Activated naive CD4-positive, alpha-beta T cell treated with anti-CD3 and anti-CD28 coated beads, Interleukin-2, amount 50 U/mL, for 16 hours (primary cell): Measurements from ENCODE around the gene SFMBT2.
"Not testable (repeated sequence)": the region's sequence is repeated elsewhere in the genome, so short reads cannot be mapped to it uniquely, and the experiment has no call there.

Experiments
- DNase-seq: peaks from one replicate; pipeline ENCODE4 v3.0.0-alpha.2; 2020

The SFMBT2 gene

DNA sequence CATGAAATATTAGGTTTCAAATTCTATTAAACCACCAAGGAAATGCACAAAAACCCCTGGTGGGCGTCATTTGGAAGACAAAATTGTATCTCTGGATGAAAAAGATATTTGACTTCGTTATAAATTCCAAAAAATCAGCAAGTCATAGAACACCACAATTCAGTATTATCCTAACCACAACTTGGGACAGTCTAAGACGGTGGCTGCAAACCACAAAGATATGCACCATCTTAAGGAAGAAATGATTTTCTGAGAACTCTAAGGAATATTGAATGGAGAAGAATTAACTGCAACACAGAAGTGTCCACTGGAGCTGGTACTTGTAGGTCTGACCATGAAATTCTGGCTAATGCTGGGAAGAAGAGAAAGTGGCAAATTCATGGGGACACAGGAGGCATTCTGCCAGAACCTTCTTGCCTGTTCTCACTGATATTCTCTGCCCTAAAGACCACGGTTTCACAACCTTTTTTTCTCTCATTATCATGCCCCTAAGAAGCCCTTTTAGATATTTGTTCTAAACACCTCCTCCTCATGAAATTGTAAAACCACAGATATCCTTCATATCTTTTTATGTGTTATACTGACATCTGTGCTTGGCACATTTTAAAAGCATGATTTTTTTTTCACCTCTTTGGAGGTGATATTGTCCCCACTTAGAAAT is 92.9 kb downstream of the SFMBT2 start:
- DNase-seq, result no peak

DNA sequence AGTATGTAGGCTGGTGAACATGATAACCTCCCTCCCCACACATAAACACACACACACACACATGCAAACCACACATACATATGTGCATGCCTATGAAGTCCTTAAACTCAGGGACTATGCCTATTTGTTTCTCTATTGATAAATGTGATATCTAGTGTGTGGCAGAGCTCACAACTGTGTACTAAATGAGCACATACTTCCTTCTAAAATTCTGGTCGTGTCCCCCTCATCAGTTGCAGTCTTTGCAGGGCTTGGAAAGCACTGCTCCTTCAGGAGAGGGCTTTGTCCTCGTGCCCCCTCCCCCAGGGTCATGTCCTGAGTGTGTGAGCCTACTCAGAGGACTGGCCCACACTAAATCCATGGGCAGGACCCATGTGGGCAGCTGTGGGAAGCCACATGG is 94.0 kb downstream of the SFMBT2 start:
- DNase-seq, result no peak

DNA sequence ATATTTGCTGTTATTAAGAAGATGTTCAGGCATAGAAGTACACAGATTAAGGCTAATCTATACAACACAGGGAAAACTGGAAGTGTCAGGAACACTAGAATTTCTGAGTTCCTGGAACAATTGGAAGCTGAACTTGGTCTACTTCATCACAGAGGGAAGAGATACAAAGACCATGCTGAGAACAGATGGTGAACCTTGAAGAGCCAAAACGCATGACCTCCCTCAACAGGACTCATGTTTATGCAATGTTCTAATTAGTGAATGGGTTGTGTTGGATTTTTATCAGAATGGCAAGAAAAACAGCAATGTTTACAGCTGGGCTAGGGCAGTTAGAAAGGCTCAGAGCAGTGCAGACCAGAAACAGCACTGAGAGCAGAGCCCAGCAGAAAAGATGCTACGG is 94.9 kb downstream of the SFMBT2 start:
- no peak for DNase-seq

- no peak for DNase-seq
These were observed 96.7 kb downstream of the SFMBT2 start for GRCh38 chr10:7314170-7314569.

DNA sequence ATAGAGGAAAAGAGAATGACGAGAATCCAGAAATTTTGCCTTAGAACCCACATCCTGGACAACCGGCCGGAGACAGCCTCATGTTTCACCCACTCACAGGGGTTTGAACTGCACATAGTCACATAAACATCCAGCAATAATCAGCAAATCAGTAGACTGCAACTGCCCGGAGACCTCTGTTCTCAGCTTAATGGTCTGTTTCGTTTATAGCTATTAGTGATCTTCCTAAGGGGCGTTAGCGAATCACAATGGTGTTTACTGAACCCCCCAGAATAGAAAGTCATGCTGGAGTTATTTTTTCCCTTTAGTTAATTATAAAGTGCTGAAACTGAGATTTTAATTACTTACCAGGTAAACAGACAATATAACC is 98.4 kb downstream of the SFMBT2 start:
- no peak for DNase-seq

- not testable (repeated sequence) for DNase-seq
These were observed 98.9 kb downstream of the SFMBT2 start for GRCh38 chr10:7311850-7312487.

DNA sequence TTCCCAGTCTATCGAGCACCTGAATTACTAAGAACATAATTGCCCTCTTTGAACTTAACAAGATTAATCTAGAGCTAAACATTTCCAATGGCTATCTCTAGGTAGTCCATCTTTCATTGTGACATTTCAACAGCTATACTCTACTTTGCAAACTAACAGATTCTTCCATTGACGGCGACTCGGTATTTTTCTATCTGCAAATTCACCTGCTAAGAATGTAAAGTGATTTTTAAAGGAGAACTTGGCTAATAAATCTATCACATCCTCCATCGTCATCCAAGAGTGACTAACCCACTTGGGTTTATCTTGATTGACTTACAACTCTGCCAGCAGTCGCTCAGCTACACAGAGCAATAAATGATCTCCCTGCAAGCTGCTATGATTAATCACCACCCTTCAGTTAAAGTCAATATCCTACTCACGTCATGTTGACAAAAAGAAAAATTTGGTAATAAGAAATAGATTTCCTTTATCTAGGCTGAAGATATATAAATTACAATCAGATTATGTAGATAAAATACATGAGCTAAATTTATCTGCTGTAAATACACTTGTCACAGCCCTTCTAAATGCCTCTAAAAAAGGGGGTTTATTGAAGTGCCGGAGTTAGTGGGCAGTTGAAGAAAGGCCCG is 99.5 kb downstream of the SFMBT2 start:
- DNase-seq, result no peak

DNA sequence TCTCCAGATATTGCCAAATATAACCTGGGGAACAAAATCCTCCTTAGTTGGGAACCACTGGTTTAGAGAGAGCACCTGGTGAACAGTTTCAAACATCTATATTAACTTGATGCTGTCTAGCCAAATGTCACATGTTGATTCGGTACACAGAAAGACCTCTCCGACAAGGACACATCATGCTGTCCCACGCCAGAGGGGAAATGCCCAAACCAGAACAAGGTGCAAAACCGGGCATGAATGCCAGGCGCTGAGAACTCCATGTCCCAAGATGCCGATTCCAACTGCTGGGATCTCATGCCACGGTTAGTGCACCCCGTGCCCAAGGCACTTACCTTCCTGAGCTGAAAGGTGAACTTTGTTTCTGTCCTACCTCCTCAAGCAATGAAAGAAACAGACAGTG is 100.8 kb downstream of the SFMBT2 start:
- no peak for DNase-seq

- no peak for DNase-seq
These were observed 102.0 kb downstream of the SFMBT2 start for GRCh38 chr10:7308826-7309225.

- DNase-seq, result no peak
These were observed 104.2 kb downstream of the SFMBT2 start for GRCh38 chr10:7306616-7307015.

- no peak for DNase-seq
These were observed 104.7 kb downstream of the SFMBT2 start for GRCh38 chr10:7306147-7306546.

DNA sequence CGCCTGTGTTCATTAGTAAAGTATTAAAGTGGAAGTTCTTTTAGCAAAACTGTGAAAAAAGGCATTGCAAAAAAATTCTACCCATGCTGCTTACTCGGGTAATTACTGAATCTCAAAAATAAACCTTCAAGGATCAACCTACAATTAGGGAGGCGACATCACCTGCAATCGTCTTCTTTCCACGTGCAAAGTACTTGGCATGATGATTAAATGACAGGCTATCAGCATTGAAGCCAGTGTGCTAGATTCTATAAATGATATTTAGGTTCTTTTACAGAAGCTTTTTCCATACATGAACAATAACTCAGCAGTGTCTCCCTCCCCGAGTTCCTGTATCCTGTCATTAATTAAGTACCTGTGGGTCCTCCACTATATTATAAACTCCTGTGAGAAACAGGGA is 105.8 kb downstream of the SFMBT2 start:
- DNase-seq, result no peak

GRCh38 chr10:7304110-7304509 is 106.7 kb downstream of the SFMBT2 start:
- no peak for DNase-seq

- DNase-seq, result no peak
These were observed 107.8 kb downstream of the SFMBT2 start for GRCh38 chr10:7302930-7303557.

DNA sequence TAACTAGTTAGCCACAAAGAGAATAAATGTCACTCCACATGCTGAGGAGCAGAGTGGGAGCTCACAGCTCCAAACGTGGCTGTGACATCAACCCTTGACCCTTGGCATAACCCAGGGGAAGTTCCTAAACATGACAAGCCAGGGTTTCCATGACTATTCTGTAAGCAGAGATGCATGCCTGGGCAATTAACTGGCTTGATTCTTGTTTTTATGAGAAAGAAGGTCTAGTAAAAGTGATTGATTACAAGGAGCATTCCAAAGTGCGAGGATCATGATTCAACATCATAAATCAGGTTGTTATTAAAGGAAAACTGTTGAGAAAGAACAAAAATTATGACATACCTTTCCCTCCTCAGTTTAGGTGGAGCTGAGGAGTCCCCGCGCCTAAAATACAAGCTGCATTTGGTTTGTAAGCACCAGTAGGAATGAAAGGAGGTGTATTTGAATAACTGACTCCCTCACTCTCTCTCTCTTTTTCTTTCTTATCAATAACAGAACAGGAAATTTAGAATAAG is 108.4 kb downstream of the SFMBT2 start:
- DNase-seq, result no peak

DNA sequence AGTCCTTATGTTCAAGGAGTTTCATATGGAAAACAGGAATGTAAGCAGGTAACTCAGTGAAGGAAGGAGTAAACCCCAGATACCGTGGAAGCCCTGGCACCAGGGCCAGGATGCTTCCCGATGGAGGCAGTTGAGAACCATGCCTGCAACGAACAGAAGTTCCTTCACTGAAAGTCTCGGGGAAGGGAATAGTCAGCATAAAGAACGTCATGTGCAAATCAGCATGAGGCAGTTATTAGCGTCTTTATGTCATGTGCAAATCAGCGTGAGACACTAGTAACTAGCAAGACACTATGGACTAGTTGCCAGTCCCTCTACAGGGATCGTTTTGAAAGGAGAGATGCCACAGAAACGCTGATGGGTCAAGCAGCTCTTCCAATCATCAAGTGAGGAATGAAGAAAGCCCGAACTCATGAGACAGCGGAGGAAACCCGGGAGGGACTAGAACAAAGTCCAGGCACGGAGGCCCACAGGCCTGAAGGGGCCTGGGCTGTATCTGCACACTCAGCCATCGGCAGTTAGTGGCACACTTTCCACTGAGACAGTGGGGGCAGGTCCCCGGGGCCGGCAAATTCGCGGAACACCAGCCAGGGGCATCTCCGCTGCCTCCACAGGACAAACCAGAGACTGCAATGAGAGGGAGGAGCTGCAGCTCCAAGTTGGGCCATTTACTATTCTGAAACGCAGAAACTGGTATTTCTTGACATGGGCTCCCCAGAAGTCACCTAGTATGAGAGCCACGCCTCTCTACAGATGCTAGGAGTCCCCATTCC is 109.6 kb downstream of the SFMBT2 start:
- DNase-seq, result no peak

DNA sequence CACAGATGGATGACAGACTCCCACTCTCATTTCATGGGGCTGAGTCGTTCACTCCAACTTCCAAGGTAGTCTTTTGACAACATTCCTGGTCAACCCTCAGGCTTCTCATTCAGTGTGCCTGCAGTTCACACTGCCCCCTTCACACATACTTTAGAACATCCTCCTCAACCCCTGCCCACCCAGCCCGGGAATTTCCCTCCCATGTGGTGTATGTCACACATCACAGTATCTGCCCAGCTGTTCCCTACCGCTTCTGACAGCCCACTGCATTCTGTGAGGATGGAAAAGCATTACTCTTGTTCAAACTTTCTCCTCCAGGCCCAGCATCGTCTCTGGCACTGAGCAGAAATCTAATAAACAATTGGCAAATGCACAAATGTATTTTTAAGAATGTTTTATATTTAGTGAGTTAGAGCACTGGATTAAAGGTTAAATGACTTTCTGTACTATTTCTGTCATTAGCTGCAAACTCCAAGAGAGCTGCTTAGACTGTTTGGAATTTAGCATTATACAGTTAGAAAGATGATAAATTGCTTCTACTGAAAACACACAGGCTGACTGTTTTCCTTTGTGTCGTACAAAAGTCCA is 110.4 kb downstream of the SFMBT2 start:
- DNase-seq, result no peak

DNA sequence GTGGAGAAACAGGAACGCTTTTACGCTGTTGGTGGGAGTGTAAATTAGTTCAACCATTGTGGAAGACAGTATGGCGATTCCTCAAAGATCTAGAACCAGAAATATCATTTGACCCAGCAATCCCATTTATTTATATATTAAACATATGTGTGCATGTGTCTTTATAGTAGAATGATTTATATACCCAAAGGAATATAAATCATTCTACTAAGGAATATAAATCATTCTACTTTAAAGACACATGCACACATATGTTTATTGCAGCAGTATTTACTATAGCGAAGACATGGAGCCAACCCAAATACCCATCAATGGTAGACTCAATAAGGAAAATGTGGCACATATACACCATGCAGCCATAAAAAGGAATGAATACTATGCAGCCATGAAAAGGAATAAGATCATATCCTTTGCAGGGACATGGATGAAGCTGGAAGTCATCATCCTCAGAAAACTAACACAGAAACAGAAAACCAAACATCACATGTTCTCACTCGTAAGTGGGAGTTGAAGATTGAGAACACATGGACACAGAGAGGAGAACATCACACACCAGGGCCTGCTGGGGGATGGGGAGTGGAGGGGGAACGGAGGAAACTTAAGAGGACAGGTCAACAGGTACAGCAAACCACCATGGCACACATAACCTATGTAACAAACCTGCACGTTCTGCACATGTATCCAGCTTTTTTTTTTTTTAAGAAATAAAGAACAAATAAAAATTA is 111.1 kb downstream of the SFMBT2 start:
- DNase-seq, result not testable (repeated sequence)

DNA sequence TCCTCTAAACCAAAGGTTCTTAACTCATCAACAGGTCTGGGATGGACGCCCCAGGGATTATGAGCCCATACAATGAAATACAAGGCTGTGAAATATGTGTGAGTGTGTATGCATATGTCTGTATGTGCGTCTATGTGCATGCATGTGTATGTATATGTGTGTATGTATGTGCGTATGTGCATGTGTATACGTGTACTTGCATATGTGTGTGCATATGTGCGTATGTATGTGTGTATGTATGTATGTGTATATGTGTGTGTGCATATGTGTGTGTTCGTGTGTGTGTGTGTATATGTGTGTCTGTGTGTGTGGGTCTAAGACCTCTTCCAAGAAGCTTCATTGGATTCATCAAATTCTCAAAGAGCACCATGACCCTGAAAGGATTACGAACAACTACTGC is 112.3 kb downstream of the SFMBT2 start:
- DNase-seq, result no peak

DNA sequence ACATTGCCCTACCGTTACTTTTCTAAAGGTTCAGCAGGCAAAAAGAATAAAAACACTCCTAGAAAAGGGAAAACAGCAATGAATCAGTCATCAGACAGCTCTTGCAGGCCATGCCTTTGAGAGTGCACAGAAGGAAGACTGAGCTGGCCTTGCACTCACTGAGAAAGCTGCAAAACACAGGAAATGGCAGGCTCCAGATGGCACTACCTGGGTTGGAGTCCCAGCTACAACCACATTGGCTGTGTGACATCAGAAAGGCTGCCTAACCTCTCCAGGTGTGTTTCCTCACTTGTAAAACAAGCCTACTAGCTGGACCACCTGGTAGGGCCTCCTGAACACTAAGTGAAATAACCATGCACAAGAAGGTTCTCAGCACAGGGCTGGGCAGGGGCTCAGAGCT is 113.7 kb downstream of the SFMBT2 start:
- no peak for DNase-seq

DNA sequence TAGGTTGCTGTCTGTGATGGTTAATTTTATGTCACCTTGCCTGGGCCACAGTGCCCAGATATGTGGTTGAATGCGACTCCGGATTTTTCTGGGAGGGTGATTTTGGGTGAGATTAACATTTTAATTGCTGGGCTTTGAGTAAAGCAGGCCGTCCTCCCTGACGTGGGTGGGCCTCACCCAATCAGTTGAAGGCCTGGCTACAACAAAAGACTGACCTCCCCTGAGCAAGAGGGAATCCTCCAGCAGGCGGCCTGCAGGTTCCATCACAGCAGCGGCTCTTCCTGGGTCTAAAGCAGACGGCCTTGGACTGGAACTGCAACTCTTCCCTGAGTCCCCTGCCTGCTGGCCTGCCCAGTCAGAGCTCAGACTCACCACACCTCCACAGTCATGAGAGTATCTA is 114.2 kb downstream of the SFMBT2 start:
- DNase-seq, result no peak

- no peak for DNase-seq
These were observed 114.8 kb downstream of the SFMBT2 start for GRCh38 chr10:7296076-7296475.
